Panc1 (cell line): ENCODE measurements around the gene PROK2.

ENCODE experiments used
- POLR2AphosphoS5 ChIP-seq: IDR thresholded peaks from 2 replicates; pipeline ENCODE4 v1.6.1; 2012; ENCODE audit warnings: mild to moderate bottlenecking, low read depth, low read length, moderate library complexity
- TCF7L2 ChIP-seq: IDR thresholded peaks from 2 replicates; pipeline ENCODE4 v1.6.1; 2011; ENCODE audit warnings: mild to moderate bottlenecking, low read depth, low read length, inconsistent platforms

- TF ChIP-seq POLR2AphosphoS5 (no peak), TCF7L2 (no peak)
These were observed 1.6 kb upstream of the PROK2 start for GRCh38 chr3:71786551-71786950.
